Lung (tissue), 12 donors: Measurements from ENCODE around the gene PXDN. TPM values are rescaled to one million over a fixed set of nuclear protein-coding genes. Genes with fewer than 3 reads are reported as not detected.

Experiments
- ATAC-seq: fragments of 200-7000 bp; cut with Tn5 transposase; one replicate; pipeline ENCODE4 v1.9.1; 2020; ENCODE audit warnings: moderate number of reproducible peaks; ENCODE audit not compliant: insufficient read depth, low FRiP score
- DNase-seq, 3 donors: peaks; one replicate each; pipeline ENCODE4 v3.0.0-alpha.2; 2013 to 2017
- H3K27ac ChIP-seq, 2 donors: one replicate each; pipeline ENCODE4 v1.5.1; 2013; ENCODE audit warnings: mild to moderate bottlenecking in 2 of 2, moderate library complexity in 2 of 2, control low read depth in 1 of 2, inconsistent platforms in 1 of 2, low read depth in 1 of 2, low read length in 1 of 2
- H3K27me3 ChIP-seq, 3 donors: one replicate each; pipeline ENCODE4 v1.5.1; 2013; ENCODE audit warnings: low read length in 2 of 3; ENCODE audit not compliant: control insufficient read depth in 3 of 3, insufficient read depth in 3 of 3
- H3K36me3 ChIP-seq, 4 donors: one replicate each; pipeline ENCODE4 v1.5.1; 2013; ENCODE audit warnings: low read length in 4 of 4, mild to moderate bottlenecking in 1 of 4, moderate library complexity in 1 of 4; ENCODE audit not compliant: control insufficient read depth in 4 of 4, insufficient read depth in 4 of 4
- H3K4me1 ChIP-seq, 5 donors: one replicate each; pipeline ENCODE4 v1.5.1; 2013; ENCODE audit warnings: low read length in 5 of 5, mild to moderate bottlenecking in 2 of 5, moderate library complexity in 1 of 5; ENCODE audit not compliant: control insufficient read depth in 5 of 5, insufficient read depth in 5 of 5
- H3K4me3 ChIP-seq: one replicate; pipeline ENCODE4 v1.5.1; 2013; ENCODE audit warnings: mild to moderate bottlenecking, control low read depth, moderate library complexity
- H3K9ac ChIP-seq, 2 donors: one replicate each; pipeline ENCODE4 v1.5.1; 2013; ENCODE audit warnings: low read length in 2 of 2, control low read depth in 1 of 2; ENCODE audit not compliant: insufficient read depth in 1 of 2
- H3K9me3 ChIP-seq, 4 donors: one replicate each; pipeline ENCODE4 v1.5.1; 2013; ENCODE audit warnings: low read length in 3 of 4, mild to moderate bottlenecking in 1 of 4, moderate library complexity in 1 of 4; ENCODE audit not compliant: control insufficient read depth in 4 of 4, insufficient read depth in 3 of 4
- CTCF ChIP-seq: IDR thresholded peaks from 2 replicates; pipeline ENCODE4 v1.5.1; 2012; ENCODE audit warnings: mild to moderate bottlenecking; ENCODE audit errors: control extremely low read depth, extremely low read depth
- WGBS, 2 donors: extraction: QIAGEN DNeasy Blood & Tissue Kit; methylation state at CpG; one replicate each; pipeline ENCODE4 v1.1.7; 2013; 5-methylcytosine and 5-hydroxymethylcytosine counted together
- polyA plus RNA-seq, 2 donors: library from polyadenylated mRNA; stranded (reverse); fragments of 200-250 nt; gene quantifications; one replicate each; pipeline ENCODE4 v1.2.1, GENCODE V29; 2013
- total RNA-seq, 2 donors: library from RNA; depleted of rRNA in 1 of 2; stranded (reverse); fragments of >200 nt in 1 of 2; gene quantifications; one replicate each; pipeline ENCODE4 v1.2.1, GENCODE V29; 2014 to 2021
- donor health status: control.
- donor health status: control.
- donor health status: Bipolar disorder and iron deficiency.
- donor health status: healthy.
- donor health status: DM: yes; HTN: yes; CAD: no.

Gene PXDN
- total and polyA plus RNA-seq, 4 donors, result 10.6 to 198 (median 45.1) TPM

DNA sequence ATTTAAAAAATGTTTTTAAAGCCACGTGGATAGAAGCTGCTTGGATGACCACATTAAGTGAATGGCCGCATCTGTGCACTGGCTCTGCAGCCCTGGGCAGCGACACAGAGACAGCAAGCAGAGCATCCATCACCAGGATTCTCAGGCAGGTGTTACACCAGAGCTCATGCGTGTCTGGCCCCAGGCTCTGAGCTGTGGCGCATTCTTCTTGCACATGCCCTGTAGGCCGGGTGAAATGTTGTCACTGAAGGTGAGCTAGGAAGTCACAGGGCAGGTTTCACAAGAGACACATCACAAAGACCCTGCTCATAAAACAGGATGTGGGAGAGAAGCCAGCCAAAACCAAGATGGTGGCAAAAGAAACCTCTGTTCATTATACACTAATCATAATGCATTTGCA lies 8.4 kb upstream of the PXDN start:
- no peak for ATAC-seq
- H3K27ac ChIP-seq, result no peak overlapping the region
- no peaks in the 10 kb centered on the region for H3K36me3 ChIP-seq
- H3K9ac ChIP-seq, result no peak overlapping the region
- H3K27me3 ChIP-seq, result peaks cover 0 to under 1% (median 0%) of the 10 kb centered on the region in 3 donors
- WGBS, 2 donors, result 86 to 87% methylated on average over 6 of the region's 6 CpGs
- H3K9me3 ChIP-seq, result peaks cover 0 to 7% (median 0%) of the 10 kb centered on the region in 4 donors
- no peak overlapping the region for H3K4me3 ChIP-seq
- H3K4me1 ChIP-seq, result peaks cover 0 to 41% (median 9%) of the 10 kb centered on the region in 5 donors
- TF ChIP-seq CTCF, result no peak
- DNase-seq, result peak in 1 of 3 donors; percentile 9

GRCh38 chr2:1751767-1752725 lies 7.7 kb upstream of the PXDN start:
- Histone ChIP-seq H3K27ac (peak overlapping the region in 1 of 2 donors; percentile 17), H3K27me3 (peaks cover 0 to 4% (median 0%) of the 10 kb centered on the region in 3 donors), H3K9me3 (peaks cover 0 to 7% (median 0%) of the 10 kb centered on the region in 4 donors), H3K4me3 (no peak overlapping the region), H3K36me3 (no peaks in the 10 kb centered on the region), H3K9ac (no peak overlapping the region), H3K4me1 (peaks cover 0 to 34% (median 4%) of the 10 kb centered on the region in 5 donors)
- no peak for TF ChIP-seq CTCF
- WGBS, 2 donors, result 74 to 76% methylated on average over 21 of the region's 21 CpGs
- DNase-seq (peak in 1 of 3 donors; percentile 17), ATAC-seq (no peak)

GRCh38 chr2:1750933-1751766 lies 6.8 kb upstream of the PXDN start:
- no peak overlapping the region for H3K4me3 ChIP-seq
- H3K27me3 ChIP-seq, result peaks cover 0 to 4% (median 0%) of the 10 kb centered on the region in 3 donors
- H3K36me3 ChIP-seq, result no peaks in the 10 kb centered on the region
- no peak overlapping the region for H3K9ac ChIP-seq
- peak; percentile 68 for ATAC-seq
- TF ChIP-seq CTCF, result peak; percentile 54
- peaks cover 0 to 30% (median 4%) of the 10 kb centered on the region in 5 donors for H3K4me1 ChIP-seq
- DNase-seq, result peak; percentile 87 to 88 (median 87)
- 33 to 47% methylated on average over 24 of the region's 24 CpGs for WGBS, 2 donors
- H3K27ac ChIP-seq, result peak overlapping the region in 1 of 2 donors; percentile 18
- H3K9me3 ChIP-seq, result peaks cover 0 to 7% (median 0%) of the 10 kb centered on the region in 4 donors
